Pancreas (tissue), 10 donors: Measurements from ENCODE around the gene OR2D3. TPM values are rescaled to one million over a fixed set of nuclear protein-coding genes. Genes with fewer than 3 reads are reported as not detected.
"Not testable (repeated sequence)": the region's sequence is repeated elsewhere in the genome, so short reads cannot be mapped to it uniquely, and the experiment has no call there.

Experiments used
- ATAC-seq, 4 donors: fragments of 200-7000 bp; cut with Tn5 transposase; one replicate each; pipeline versions ENCODE4 v1.8.0 to v1.9.1; 2020; ENCODE audit warnings: mild to moderate bottlenecking in 4 of 4, moderate library complexity in 4 of 4
- DNase-seq, 6 donors: peaks; one replicate each; pipeline ENCODE4 v3.0.0-alpha.2; 2020
- FAIRE-seq: peaks from 2 replicates; lab custom pipeline; 2012; peaks lifted over from hg19 to GRCh38; lab: Jason Lieb, UNC
- H3K27ac ChIP-seq, 4 donors: fragments of 200-600 bp; sonication (generic); 1 replicate in 3 of 4; 2 replicates in 1 of 4; pipeline versions ENCODE4 v1.5.0 to v1.8.0; 2020
- H3K27me3 ChIP-seq, 4 donors: fragments of 200-600 bp; one replicate each; pipeline ENCODE4 v1.8.0; 2021
- H3K36me3 ChIP-seq, 3 donors: fragments of 200-600 bp; sonication (generic) in 1 of 3; one replicate each; pipeline versions ENCODE4 v1.5.0 to v1.8.0; 2020 to 2021
- H3K4me1 ChIP-seq, 3 donors: fragments of 200-600 bp; one replicate each; pipeline ENCODE4 v1.8.0; 2021
- H3K4me3 ChIP-seq, 4 donors: fragments of 200-600 bp; sonication (generic) in 2 of 4; one replicate each; pipeline versions ENCODE4 v1.5.0 to v1.8.0; 2020 to 2021
- H3K9me3 ChIP-seq, 4 donors: fragments of 200-600 bp; one replicate each; pipeline ENCODE4 v1.8.0; 2021
- WGBS, 2 donors: extraction: QIAGEN DNeasy Blood & Tissue Kit; methylation state at CpG; one replicate each; pipeline ENCODE4 v1.1.7; 2013; 5-methylcytosine and 5-hydroxymethylcytosine counted together
- intact Hi-C, 3 donors: fragments of 100-400 bp; cut with DNase I; formaldehyde crosslinking; loops; one replicate each; pipeline versions ENCODE4 v1.11.1 to v1.14.2; 2022
- polyA plus RNA-seq, 2 donors: library from polyadenylated mRNA; stranded (reverse); fragments of 200-250 nt; gene quantifications; one replicate each; pipeline ENCODE4 v1.2.3, GENCODE V29; 2013
- total RNA-seq, 6 donors: library from RNA; stranded (reverse); fragmentation: NEBNext Ultra II Directional in 4 of 6; extraction: Animal tissue kit (Norgen Biotek cat#: 25700) in 4 of 6; gene quantifications; one replicate each; pipeline versions ENCODE4 v1.2.1 to v1.2.4, GENCODE V29; 2021 to 2023
- TF ChIP-seq, protein P1 (sequence below), 4 donors: fragments of 200-600 bp; sonication (generic) in 3 of 4; IDR thresholded peaks; one replicate each; pipeline versions ENCODE4 v1.5.0 to v1.8.0; 2021; ENCODE audit warnings: antibody characterized with exemption in 4 of 4
- donor health status: healthy with polysubstance abuse.
- donor health status: DM: no; HTN: no; CAD: no; lungs with moderate emphysema.
- donor health status: DM: no; HTN: no; CAD: no.
- donor health status: control.
- donor health status: control.
- donor health status: Bipolar disorder and iron deficiency.
- donor health status: DM: yes; HTN: yes; CAD: no.
- donor health status: DM: no; HTN: no; CAD: no.
- donor health status: DM: no; HTN: no; CAD: no.
- donor health status: DM: yes; HTN: yes; CAD: no.

Gene OR2D3
- total and polyA plus RNA-seq, 8 donors: not detected

DNA sequence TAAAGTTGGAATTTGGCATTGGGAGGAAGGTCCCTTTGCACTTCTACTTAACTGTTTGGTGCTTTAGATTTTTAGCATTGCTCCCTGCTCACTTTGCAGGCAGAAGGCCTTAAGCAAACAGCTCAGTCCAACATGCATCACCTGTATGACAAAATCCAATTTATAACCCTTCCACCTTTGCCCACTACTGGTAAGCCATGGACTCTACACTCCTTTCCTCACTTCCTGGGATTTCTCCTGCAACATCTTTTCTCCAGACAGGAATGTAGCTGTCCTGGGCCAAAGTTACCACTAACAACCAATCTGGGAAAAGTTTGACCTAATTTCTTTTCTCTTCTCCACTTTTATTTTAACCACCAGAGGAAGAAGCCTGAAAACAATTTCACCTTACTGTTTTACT is 26.7 kb upstream of the OR2D3 start:
- H3K27ac ChIP-seq: no peak overlapping the region
- no peaks in the 10 kb centered on the region for H3K36me3 ChIP-seq
- ATAC-seq: no peak
- H3K27me3 ChIP-seq: no peaks in the 10 kb centered on the region
- intact Hi-C loops: no loop called here
- peaks cover 0 to 2% (median 0%) of the 10 kb centered on the region in 4 donors for H3K9me3 ChIP-seq
- TF ChIP-seq, protein P1, sequence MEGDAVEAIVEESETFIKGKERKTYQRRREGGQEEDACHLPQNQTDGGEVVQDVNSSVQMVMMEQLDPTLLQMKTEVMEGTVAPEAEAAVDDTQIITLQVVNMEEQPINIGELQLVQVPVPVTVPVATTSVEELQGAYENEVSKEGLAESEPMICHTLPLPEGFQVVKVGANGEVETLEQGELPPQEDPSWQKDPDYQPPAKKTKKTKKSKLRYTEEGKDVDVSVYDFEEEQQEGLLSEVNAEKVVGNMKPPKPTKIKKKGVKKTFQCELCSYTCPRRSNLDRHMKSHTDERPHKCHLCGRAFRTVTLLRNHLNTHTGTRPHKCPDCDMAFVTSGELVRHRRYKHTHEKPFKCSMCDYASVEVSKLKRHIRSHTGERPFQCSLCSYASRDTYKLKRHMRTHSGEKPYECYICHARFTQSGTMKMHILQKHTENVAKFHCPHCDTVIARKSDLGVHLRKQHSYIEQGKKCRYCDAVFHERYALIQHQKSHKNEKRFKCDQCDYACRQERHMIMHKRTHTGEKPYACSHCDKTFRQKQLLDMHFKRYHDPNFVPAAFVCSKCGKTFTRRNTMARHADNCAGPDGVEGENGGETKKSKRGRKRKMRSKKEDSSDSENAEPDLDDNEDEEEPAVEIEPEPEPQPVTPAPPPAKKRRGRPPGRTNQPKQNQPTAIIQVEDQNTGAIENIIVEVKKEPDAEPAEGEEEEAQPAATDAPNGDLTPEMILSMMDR (IDR thresholded peaks at IDR 0.05): no peak
- no peak for FAIRE-seq
- no peaks in the 10 kb centered on the region for H3K4me1 ChIP-seq
- H3K4me3 ChIP-seq: no peak overlapping the region
- no peak for DNase-seq

DNA sequence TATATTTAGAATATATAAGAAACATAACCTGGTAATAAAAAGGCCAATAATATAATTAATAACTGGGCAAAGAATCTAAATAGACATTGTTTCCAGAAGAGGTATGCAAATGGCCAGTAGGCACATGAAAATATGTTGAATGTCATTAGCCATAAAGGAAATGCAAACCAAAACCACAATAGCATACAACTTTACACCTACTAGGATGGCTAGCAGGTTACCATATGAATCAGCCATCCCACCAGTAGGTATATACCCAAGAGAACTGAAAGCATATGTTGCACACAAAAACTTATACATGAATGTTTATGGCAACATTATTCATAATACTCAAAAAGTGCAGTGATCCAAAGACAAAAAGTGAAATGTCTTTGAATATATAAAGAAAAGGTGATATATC is 25.8 kb upstream of the OR2D3 start:
- ATAC-seq (no peak), DNase-seq (no peak), FAIRE-seq (no peak)
- Histone ChIP-seq H3K27ac (no peak overlapping the region), H3K4me1 (no peaks in the 10 kb centered on the region), H3K4me3 (no peak overlapping the region), H3K36me3 (no peaks in the 10 kb centered on the region), H3K27me3 (no peaks in the 10 kb centered on the region), H3K9me3 (peaks cover 0 to 2% (median 0%) of the 10 kb centered on the region in 4 donors)
- intact Hi-C loops: no loop called here
- TF ChIP-seq, protein P1 (IDR thresholded peaks at IDR 0.05): no peak

DNA sequence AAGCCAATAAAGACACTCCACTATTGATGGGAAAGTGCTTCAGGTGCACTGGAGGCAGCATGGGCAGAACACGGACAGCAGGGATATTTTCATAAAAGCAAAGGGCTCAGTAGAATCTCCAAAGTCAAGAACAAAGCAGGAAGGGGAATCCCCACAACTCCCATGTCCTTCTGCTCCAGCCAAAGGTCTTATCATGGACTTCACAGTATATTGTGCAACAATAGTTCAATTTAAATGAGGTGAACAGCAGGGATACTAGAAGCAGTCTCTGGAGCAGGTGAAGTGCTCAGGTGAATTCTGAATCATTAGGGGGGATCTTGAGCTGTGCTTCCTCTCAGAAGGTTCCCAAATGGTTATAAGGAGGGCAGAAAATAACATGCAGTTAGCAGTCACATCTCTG is 21.9 kb upstream of the OR2D3 start:
- intact Hi-C loops: no loop called here
- H3K9me3 ChIP-seq: no peaks in the 10 kb centered on the region
- no peaks in the 10 kb centered on the region for H3K36me3 ChIP-seq
- no peak overlapping the region for H3K27ac ChIP-seq
- FAIRE-seq: no peak
- H3K4me3 ChIP-seq: no peak overlapping the region
- H3K4me1 ChIP-seq: no peaks in the 10 kb centered on the region
- TF ChIP-seq, protein P1 (IDR thresholded peaks at IDR 0.05): no peak
- no peak for DNase-seq
- WGBS, 2 donors: 34 to 46% methylated on average over 1 of the region's 1 CpG
- no peaks in the 10 kb centered on the region for H3K27me3 ChIP-seq
- peak in 1 of 4 donors; percentile 55 for ATAC-seq

DNA sequence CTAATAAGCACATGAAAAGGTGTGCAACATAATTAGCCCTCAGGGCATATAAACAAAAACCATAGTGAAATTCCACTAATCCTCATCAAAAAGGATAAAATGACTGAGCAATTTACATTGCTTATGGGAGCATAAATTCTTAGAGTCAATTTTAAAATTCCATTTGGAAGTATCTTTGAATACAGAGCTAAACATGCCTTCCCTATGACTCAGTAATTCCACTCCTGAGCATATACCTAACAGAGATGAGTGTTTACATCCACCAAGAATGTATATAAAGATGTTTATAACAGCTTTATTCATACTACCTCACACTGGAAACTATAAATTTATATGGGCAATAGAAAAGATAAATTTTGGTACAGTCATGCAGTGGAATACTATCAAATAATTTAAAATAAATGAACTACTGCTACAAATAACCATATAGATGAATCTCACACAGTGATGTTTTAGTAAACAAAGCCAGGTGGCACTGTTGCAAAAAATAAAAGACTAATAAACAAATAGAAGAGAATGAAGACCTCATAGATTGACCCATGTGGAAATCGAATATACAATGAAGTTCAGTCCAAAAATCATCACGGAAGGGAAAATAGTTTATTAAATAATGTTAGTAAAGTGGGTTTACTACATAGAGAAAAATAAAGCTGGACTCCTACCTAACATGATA is 20.3 kb upstream of the OR2D3 start:
- DNase-seq (no peak), FAIRE-seq (no peak), ATAC-seq (no peak)
- Histone ChIP-seq H3K27ac (no peak overlapping the region), H3K9me3 (no peaks in the 10 kb centered on the region), H3K36me3 (no peaks in the 10 kb centered on the region), H3K4me1 (no peaks in the 10 kb centered on the region), H3K4me3 (no peak overlapping the region), H3K27me3 (no peaks in the 10 kb centered on the region)
- WGBS, 2 donors: 53 to 56% methylated on average over 2 of the region's 2 CpGs
- intact Hi-C loops: no loop called here
- TF ChIP-seq, protein P1 (IDR thresholded peaks at IDR 0.05): no peak

DNA sequence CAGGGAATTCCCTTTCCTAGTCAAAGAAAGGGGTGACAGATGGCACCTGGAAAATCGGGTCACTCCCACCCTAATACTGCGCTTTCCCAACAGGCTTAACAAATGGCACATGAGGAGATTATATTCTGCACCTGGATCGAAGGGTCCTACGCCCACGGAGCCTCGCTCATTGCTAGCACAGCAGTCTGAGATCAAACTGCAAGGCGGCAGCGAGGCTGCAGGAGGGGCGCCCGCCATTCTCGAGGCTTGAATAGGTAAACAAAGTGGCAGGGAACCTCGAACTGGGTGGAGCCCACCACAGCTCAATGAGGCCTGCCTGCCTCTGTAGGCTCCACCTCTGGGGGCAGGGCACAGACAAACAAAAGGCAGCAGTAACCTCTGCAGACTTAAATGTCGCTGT is 16.0 kb upstream of the OR2D3 start:
- H3K36me3 ChIP-seq, ATAC-seq, H3K4me3 ChIP-seq, intact Hi-C loops, FAIRE-seq, H3K4me1 ChIP-seq, H3K9me3 ChIP-seq, H3K27me3 ChIP-seq, H3K27ac ChIP-seq: not testable (repeated sequence)
- WGBS, 2 donors: 73 to 75% methylated on average over 13 of the region's 13 CpGs
- peak in 1 of 6 donors; percentile 35 for DNase-seq
